Endothelial cell of umbilical vein (primary cell): Measurements from ENCODE around the gene EEFSEC. TPM values are rescaled to one million over a fixed set of nuclear protein-coding genes. Genes with fewer than 3 reads are reported as not detected.

Source experiments
- BruUV-seq: library from RNA; stranded (reverse); fragments of 400-500 nt; replicated peaks from 2 replicates; lab custom pipeline; 2021; lab: Mats Ljungman, UMichigan
- CTCF ChIA-PET: fragments of 300-600, 350-600 bp; sonication (Branson Sonifier 250); formaldehyde crosslinking; loops from one replicate; lab custom pipeline; 2021; ENCODE audit warnings: antibody characterized with exemption, inconsistent platforms; lab: Charles Lee
- POLR2A ChIA-PET: fragments of 300-600, 350-600 bp; sonication (Branson Sonifier 250); formaldehyde crosslinking; loops from one replicate; lab custom pipeline; 2021; ENCODE audit warnings: antibody characterized with exemption, inconsistent platforms; lab: Charles Lee
- DNase-seq: peaks from one replicate; pipeline ENCODE4 v3.0.0-alpha.2; 2011; ENCODE audit warnings: low read depth, low spot score
- FAIRE-seq: peaks from 2 replicates; lab custom pipeline; 2011; peaks lifted over from hg19 to GRCh38; lab: Jason Lieb, UNC
- H2AFZ ChIP-seq: 2 replicates; pipeline ENCODE4 v1.6.0; 2012; ENCODE audit warnings: low read depth, low read length, control low read depth, inconsistent platforms
- H3K27ac ChIP-seq: 2 replicates; pipeline ENCODE4 v1.5.1; 2011; ENCODE audit warnings: low read depth, mild to moderate bottlenecking, control low read depth, low read length, moderate library complexity; ENCODE audit not compliant: insufficient read depth
- H3K27me3 ChIP-seq, 2 experiments: 2 replicates each; pipeline versions ENCODE4 v1.6.0 to v1.6.1; 2011; ENCODE audit warnings: low read length in 2 of 2, mixed read lengths in 1 of 2; ENCODE audit not compliant: control insufficient read depth in 2 of 2, insufficient read depth in 2 of 2
- H3K36me3 ChIP-seq, 2 experiments: 2 replicates in 1 of 2; 3 replicates in 1 of 2; pipeline ENCODE4 v1.5.1; 2011; ENCODE audit warnings: low read length in 2 of 2, mild to moderate bottlenecking in 1 of 2, moderate library complexity in 1 of 2; ENCODE audit not compliant: control insufficient read depth in 2 of 2, insufficient read depth in 2 of 2; ENCODE audit errors: extremely low read depth in 1 of 2
- H3K4me1 ChIP-seq: 3 replicates; pipeline ENCODE4 v1.5.1; 2011; ENCODE audit warnings: mild to moderate bottlenecking, low read length; ENCODE audit not compliant: control insufficient read depth, insufficient read depth; ENCODE audit errors: extremely low read depth
- H3K4me2 ChIP-seq: 2 replicates; pipeline ENCODE4 v1.6.1; 2011; ENCODE audit warnings: low read length, control low read depth, mixed read lengths; ENCODE audit not compliant: insufficient read depth
- H3K4me3 ChIP-seq, 3 experiments: fragments of 200-600 bp in 1 of 3; sonication (generic), shearing (Covaris generic) in 1 of 3; replicated peaks in 1 of 3; 2 replicates each; pipeline ENCODE4 v1.5.1; 2011 to 2016; ENCODE audit warnings: control low read depth in 3 of 3, low read length in 3 of 3, mild to moderate bottlenecking in 2 of 3, inconsistent platforms in 1 of 3, low read depth in 1 of 3, moderate library complexity in 1 of 3; ENCODE audit not compliant: insufficient read depth in 1 of 3
- H3K79me2 ChIP-seq: 2 replicates; pipeline ENCODE4 v1.6.0; 2012; ENCODE audit warnings: low read length, inconsistent platforms; ENCODE audit not compliant: control insufficient read depth, insufficient read depth
- H3K9ac ChIP-seq: replicated peaks from 2 replicates; pipeline ENCODE3; 2011; ENCODE audit warnings: low read length, control low read depth; ENCODE audit not compliant: insufficient read depth; ENCODE audit errors: extremely low read depth
- H3K9me1 ChIP-seq: replicated peaks from 3 replicates; pipeline ENCODE4 v1.6.0; 2011; ENCODE audit warnings: mild to moderate bottlenecking, low read length; ENCODE audit not compliant: control insufficient read depth, insufficient read depth; ENCODE audit errors: extremely low read depth
- H3K9me3 ChIP-seq: replicated peaks from 2 replicates; pipeline ENCODE4 v1.5.1; 2012; ENCODE audit warnings: low read length, inconsistent platforms; ENCODE audit not compliant: control insufficient read depth, insufficient read depth
- H4K20me1 ChIP-seq: replicated peaks from 2 replicates; pipeline ENCODE3; 2011; ENCODE audit warnings: mild to moderate bottlenecking, low read length; ENCODE audit not compliant: control insufficient read depth, insufficient read depth; ENCODE audit errors: extremely low read depth
- CTCF ChIP-seq, 2 donors: IDR thresholded peaks; 1 replicate in 1 of 2; 2 replicates in 1 of 2; pipeline ENCODE4 v1.5.1; 2011; ENCODE audit warnings: low read length in 2 of 2, mild to moderate bottlenecking in 2 of 2, moderate library complexity in 2 of 2, control low read depth in 1 of 2, inconsistent platforms in 1 of 2, low read depth in 1 of 2; ENCODE audit not compliant: insufficient read depth in 1 of 2; ENCODE audit errors: extremely low read depth in 1 of 2
- EZH2 ChIP-seq: IDR thresholded peaks from 2 replicates; pipeline ENCODE4 v1.6.1; 2012; ENCODE audit warnings: borderline replicate concordance, low read depth, mild to moderate bottlenecking, moderate library complexity, low read length, inconsistent platforms; ENCODE audit not compliant: severe bottlenecking
- FOS ChIP-seq: IDR thresholded peaks from 2 replicates; pipeline ENCODE4 v1.6.1; 2011; ENCODE audit warnings: mild to moderate bottlenecking, low read length, moderate library complexity, borderline replicate concordance; ENCODE audit not compliant: insufficient read depth
- GATA2 ChIP-seq: IDR thresholded peaks from 2 replicates; pipeline ENCODE4 v1.7.0; 2011; ENCODE audit warnings: low read depth, mild to moderate bottlenecking, moderate library complexity, mixed read lengths, low read length; ENCODE audit not compliant: insufficient read length, insufficient read depth
- JUN ChIP-seq: IDR thresholded peaks from 2 replicates; pipeline ENCODE4 v1.6.1; 2011; ENCODE audit warnings: borderline replicate concordance, low read depth; ENCODE audit not compliant: insufficient read length, insufficient read depth
- MAX ChIP-seq: IDR thresholded peaks from 2 replicates; pipeline ENCODE4 v1.6.1; 2011; ENCODE audit not compliant: insufficient read depth, insufficient read length
- MYC ChIP-seq: IDR thresholded peaks from one replicate; pipeline ENCODE4 v1.6.1; 2011; ENCODE audit warnings: mild to moderate bottlenecking, low read depth, low read length
- POLR2A ChIP-seq: IDR thresholded peaks from 2 replicates; pipeline ENCODE4 v1.6.1; 2012; ENCODE audit warnings: low read depth, mild to moderate bottlenecking, control low read depth, low read length
- POLR2AphosphoS5 ChIP-seq: IDR thresholded peaks from 2 replicates; pipeline ENCODE4 v1.6.1; 2012; ENCODE audit warnings: low read depth, mild to moderate bottlenecking, control low read depth, low read length, moderate library complexity; ENCODE audit not compliant: insufficient read depth
- dilution Hi-C: fragments of 300-500 bp; cut with MboI; formaldehyde crosslinking; loops from one replicate; pipeline ENCODE4 v1.15.0; 2019; ENCODE audit warnings: low sequenced_read_pairs; ENCODE audit not compliant: extremely low pct_ligation_motif_present
- intact Hi-C: fragments of 100-400 bp; cut with micrococcal nuclease; formaldehyde crosslinking; loops from one replicate; pipeline ENCODE4 v1.10.0; 2022
- polyA plus RNA-seq, 4 experiments: library from polyadenylated mRNA; depleted of rRNA in 3 of 4; stranded (reverse) in 3 of 4; unstranded in 1 of 4; fragments of >200 nt; gene quantifications; 2 replicates each; pipeline versions ENCODE4 v1.2.1 to v1.2.3, GENCODE V29; 2011 to 2012; ENCODE audit warnings: missing spikeins in 1 of 4
- total RNA-seq: library from RNA; stranded (reverse); gene quantifications from 2 replicates; pipeline ENCODE4 v1.2.3, GENCODE V29; 2021

EEFSEC gene
- total and polyA plus RNA-seq, 2 donors (not counting 3 experiments of a cell fraction or from before 2014, with no cell fraction given): 13.1 to 14.5 TPM

- no peak overlapping the region for H2AFZ ChIP-seq
- no peak overlapping the region for H3K4me2 ChIP-seq
- no peaks in the 10 kb centered on the region for H3K27me3 ChIP-seq
- FAIRE-seq (no peak), DNase-seq (no peak)
- dilution Hi-C loops: no loop called here
- no peaks in the 10 kb centered on the region for H3K79me2 ChIP-seq
- TF ChIP-seq JUN: no peak
- TF ChIP-seq CTCF (IDR thresholded peaks at IDR 0.05; ENCODE audit: extremely low read depth in 1 of 2, insufficient read depth in 1 of 2, low read depth in 1 of 2, low read length in 2 of 2): no peak
- BruUV-seq: no TSS peak
- no peak overlapping the region for H3K27ac ChIP-seq
- H3K9ac ChIP-seq: no peak overlapping the region
- CTCF ChIA-PET: interaction anchor here (1.2 to 4.5 kb wide), 2 partner anchors 10 to 14 kb away, joined by 3 to 32 read pairs; no protein-coding TSS in a partner anchor
- no peak overlapping the region for H3K4me3 ChIP-seq
- intact Hi-C loops: no loop called here
- no peaks in the 10 kb centered on the region for H3K4me1 ChIP-seq
- H4K20me1 ChIP-seq: no peaks in the 10 kb centered on the region
- no peaks in the 10 kb centered on the region for H3K36me3 ChIP-seq
- POLR2A ChIA-PET: no interaction called here
- no peaks in the 10 kb centered on the region for H3K9me1 ChIP-seq
- H3K9me3 ChIP-seq: no peaks in the 10 kb centered on the region
These were observed 182.5 kb downstream of the EEFSEC start for GRCh38 chr3:128335621-128336296.

GRCh38 chr3:128336337-128337156 lies 183.3 kb downstream of the EEFSEC start:
- H3K79me2 ChIP-seq: no peaks in the 10 kb centered on the region
- H3K4me2 ChIP-seq: no peak overlapping the region
- no peak overlapping the region for H3K9ac ChIP-seq
- H4K20me1 ChIP-seq: no peaks in the 10 kb centered on the region
- H3K9me1 ChIP-seq: no peaks in the 10 kb centered on the region
- no peaks in the 10 kb centered on the region for H3K27me3 ChIP-seq
- H3K4me1 ChIP-seq: no peaks in the 10 kb centered on the region
- DNase-seq (no peak), FAIRE-seq (no peak)
- dilution Hi-C loops (no loop called here), intact Hi-C loops (no loop called here)
- no peak overlapping the region for H3K4me3 ChIP-seq
- no peak overlapping the region for H2AFZ ChIP-seq
- POLR2A ChIA-PET: no interaction called here
- no peaks in the 10 kb centered on the region for H3K9me3 ChIP-seq
- CTCF ChIA-PET: interaction anchor here (1.2 to 4.5 kb wide), 2 partner anchors 10 to 15 kb away, joined by 3 to 32 read pairs; no protein-coding TSS in a partner anchor
- TF ChIP-seq POLR2AphosphoS5 (no peak), GATA2 (no peak), MAX (no peak), MYC (no peak), FOS (no peak), JUN (no peak), CTCF (IDR thresholded peaks at IDR 0.05; ENCODE audit: extremely low read depth in 1 of 2, insufficient read depth in 1 of 2, low read depth in 1 of 2, low read length in 2 of 2) (no peak), EZH2 (no peak), POLR2A (no peak)
- no TSS peak for BruUV-seq
- H3K27ac ChIP-seq: no peak overlapping the region
- H3K36me3 ChIP-seq: no peaks in the 10 kb centered on the region
